Measurements from ENCODE around the gene FMNL2.
A peak's percentile ranks its signal among the peaks of the same experiment; 100 is the strongest.

FMNL2 gene

DNA sequence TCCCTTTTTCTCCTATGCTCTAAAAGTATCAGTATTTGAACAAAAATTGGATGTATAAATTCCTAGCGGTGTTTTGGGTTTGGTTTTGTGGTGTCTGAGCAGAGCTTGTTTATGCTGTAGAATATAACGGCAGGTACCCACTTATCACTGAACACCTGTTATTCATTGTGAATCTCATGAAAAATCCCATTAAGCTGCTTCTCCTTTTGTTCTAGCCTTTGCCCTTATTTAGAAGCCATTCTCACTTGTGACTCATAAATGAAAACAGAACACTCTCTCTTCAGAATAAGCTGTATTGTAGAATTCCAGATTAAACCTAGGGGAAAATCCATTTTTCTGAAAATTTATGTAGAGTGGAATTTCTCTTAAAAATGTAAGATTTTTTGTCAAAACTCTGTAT is 278.3 kb downstream of the FMNL2 start:
- no peak overlapping the region for H3K4me3 ChIP-seq (ENCODE audit: control insufficient read depth, low read depth, low read length)
- TF ChIP-seq, protein P1, sequence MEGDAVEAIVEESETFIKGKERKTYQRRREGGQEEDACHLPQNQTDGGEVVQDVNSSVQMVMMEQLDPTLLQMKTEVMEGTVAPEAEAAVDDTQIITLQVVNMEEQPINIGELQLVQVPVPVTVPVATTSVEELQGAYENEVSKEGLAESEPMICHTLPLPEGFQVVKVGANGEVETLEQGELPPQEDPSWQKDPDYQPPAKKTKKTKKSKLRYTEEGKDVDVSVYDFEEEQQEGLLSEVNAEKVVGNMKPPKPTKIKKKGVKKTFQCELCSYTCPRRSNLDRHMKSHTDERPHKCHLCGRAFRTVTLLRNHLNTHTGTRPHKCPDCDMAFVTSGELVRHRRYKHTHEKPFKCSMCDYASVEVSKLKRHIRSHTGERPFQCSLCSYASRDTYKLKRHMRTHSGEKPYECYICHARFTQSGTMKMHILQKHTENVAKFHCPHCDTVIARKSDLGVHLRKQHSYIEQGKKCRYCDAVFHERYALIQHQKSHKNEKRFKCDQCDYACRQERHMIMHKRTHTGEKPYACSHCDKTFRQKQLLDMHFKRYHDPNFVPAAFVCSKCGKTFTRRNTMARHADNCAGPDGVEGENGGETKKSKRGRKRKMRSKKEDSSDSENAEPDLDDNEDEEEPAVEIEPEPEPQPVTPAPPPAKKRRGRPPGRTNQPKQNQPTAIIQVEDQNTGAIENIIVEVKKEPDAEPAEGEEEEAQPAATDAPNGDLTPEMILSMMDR (conservative IDR thresholded peaks at IDR 0.05; ENCODE audit: control insufficient read depth, insufficient read depth, low read depth, low read length), result no peak
- DNase-seq (ENCODE audit: low read depth), result peak; percentile 63

DNA sequence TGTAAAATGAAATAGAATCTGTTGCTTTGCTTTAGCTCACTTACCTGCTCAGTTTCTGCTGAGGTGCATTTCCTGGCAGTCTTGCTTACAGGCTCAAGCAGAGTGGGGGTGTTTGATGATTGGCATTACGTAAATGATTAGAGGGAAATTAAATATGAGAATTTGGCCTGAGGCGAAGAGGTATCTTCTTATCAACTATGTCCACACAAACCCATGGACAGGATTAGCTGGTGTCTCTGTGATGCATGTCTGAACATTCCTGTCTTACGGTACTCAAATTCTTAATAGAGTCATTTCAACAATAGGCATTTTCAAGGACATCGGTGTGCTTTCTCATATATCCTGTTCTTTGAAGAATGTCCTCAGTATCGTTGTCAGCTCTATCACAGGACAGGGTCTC is 280.2 kb downstream of the FMNL2 start:
- H3K4me3 ChIP-seq (ENCODE audit: control insufficient read depth, low read depth, low read length), result no peak overlapping the region
- TF ChIP-seq, protein P1 (conservative IDR thresholded peaks at IDR 0.05; ENCODE audit: control insufficient read depth, insufficient read depth, low read depth, low read length), result no peak
- DNase-seq (ENCODE audit: low read depth), result no peak

DNA sequence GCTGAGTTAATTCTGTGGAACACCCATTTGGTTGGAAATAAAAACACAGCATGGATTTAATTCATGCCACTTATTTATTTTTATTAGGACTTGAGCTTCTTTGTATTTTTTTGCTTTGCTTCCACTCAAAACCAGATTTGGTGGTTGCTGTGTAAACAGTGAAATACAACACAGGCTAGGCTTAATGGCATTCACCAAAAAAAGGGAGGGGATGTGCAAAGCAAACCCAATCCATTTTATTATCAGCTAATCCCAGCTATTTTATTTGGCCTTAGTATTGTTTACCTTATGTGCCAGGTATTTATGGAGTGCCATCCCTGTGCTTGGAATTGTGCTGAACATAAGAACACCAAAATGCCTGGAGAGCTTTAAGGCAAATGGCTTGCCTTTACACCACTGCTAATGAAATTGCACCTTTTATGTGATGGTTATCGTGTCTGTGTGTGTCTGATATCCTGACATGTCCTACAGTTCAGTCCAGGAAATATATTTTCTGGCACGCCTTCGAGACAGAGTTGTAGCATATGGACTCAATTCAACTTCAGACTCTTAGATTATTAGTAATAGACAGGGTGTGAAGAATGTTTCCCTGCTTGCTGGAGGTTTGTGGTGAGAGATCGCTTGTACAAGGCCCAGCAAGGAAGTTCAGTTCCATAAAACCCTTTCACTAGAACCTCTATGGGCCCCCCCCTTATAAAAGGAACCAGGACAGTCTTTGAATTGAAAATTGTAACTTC is 282.6 kb downstream of the FMNL2 start:
- H3K4me3 ChIP-seq (ENCODE audit: control insufficient read depth, low read depth, low read length), result no peak overlapping the region
- TF ChIP-seq, protein P1 (conservative IDR thresholded peaks at IDR 0.05; ENCODE audit: control insufficient read depth, insufficient read depth, low read depth, low read length), result no peak
- no peak for DNase-seq (ENCODE audit: low read depth)

DNA sequence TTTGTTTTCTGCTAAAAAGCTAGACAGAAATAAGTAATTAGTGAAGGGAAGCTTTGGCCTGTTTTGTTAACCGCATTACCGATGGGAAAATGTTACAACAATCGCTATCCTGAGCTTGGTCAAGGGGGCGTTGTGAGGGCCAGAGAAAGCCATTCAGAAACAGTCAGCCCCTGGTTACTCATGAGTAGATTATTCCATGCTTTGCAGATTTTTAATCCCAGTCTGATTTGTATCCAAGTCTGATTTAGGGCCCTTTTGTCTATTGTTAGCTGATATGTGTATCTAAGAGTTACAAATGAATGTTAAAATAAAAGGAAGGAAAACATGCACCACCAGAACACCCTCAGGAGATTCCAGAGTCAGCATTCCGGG is 283.2 kb downstream of the FMNL2 start:
- TF ChIP-seq, protein P1 (conservative IDR thresholded peaks at IDR 0.05; ENCODE audit: control insufficient read depth, insufficient read depth, low read depth, low read length), result no peak
- no peak overlapping the region for H3K4me3 ChIP-seq (ENCODE audit: control insufficient read depth, low read depth, low read length)
- DNase-seq (ENCODE audit: low read depth), result peak; percentile 39

DNA sequence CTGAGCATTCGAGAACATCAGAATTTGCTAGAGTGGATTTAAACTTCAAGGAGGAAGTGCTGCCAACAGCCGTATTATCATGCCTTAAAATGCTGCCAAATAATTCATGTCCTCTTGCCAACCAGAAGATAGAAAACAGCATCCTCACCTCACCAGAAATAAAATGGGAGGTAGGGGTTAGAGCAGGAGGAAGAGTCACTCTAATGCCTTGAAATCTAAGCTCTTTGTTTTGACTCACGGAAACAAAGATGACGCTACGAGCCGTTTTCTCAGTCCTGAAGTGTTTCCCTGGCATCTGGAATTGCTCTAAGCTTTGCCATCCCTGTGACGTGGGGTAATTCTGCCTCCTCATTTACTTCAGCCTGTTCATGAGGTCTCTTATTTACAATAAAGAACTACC is 285.2 kb downstream of the FMNL2 start:
- no peak overlapping the region for H3K4me3 ChIP-seq (ENCODE audit: control insufficient read depth, low read depth, low read length)
- DNase-seq (ENCODE audit: low read depth), result peak; percentile 61
- TF ChIP-seq, protein P1 (conservative IDR thresholded peaks at IDR 0.05; ENCODE audit: control insufficient read depth, insufficient read depth, low read depth, low read length), result no peak

DNA sequence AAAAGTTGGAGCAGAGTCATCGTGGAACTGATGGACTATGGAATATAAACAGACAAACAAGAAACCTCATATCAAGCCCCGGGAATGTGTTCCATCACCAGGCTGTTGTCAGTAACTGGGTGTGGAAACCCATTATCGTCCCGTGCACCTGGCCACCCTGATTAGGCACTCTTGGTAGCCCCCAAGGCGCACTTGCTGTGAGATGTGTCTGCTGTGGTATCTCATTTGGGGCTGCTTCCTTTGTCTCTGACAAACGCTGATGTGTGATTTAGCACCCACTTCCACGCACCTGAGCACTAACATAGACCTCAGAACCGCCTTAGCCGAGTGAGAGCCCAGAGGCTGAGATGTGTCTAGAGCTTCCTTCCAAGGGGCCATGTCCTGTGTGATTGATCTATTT is 286.0 kb downstream of the FMNL2 start:
- H3K4me3 ChIP-seq (ENCODE audit: control insufficient read depth, low read depth, low read length), result no peak overlapping the region
- TF ChIP-seq, protein P1 (conservative IDR thresholded peaks at IDR 0.05; ENCODE audit: control insufficient read depth, insufficient read depth, low read depth, low read length), result no peak
- DNase-seq (ENCODE audit: low read depth), result no peak

All from fibroblast of mammary gland (primary cell).